ENCODE measurements around the gene RASGEF1C.

Gene RASGEF1C

DNA sequence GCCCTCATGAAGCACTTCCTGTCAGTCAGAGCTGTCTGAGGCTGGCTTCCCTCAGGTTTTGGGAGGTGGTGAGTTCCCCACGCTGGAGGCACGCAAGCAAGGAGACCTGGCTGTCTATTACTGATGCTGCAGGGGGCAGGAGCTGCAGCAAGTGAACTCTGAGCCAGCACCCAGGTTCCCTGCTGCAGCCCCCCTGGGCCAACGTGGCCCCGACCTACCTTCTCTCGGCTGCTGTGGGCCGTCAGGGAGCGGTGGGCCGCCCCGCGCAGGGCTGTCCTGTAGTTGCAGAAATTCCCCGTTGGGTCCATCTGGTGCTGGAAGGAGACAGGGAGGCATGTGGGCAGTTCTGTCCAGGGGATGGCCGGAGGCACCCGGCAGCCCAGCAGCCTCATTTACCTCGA lies 90.6 kb downstream of the RASGEF1C start:
- no peak for DNase-seq

DNA sequence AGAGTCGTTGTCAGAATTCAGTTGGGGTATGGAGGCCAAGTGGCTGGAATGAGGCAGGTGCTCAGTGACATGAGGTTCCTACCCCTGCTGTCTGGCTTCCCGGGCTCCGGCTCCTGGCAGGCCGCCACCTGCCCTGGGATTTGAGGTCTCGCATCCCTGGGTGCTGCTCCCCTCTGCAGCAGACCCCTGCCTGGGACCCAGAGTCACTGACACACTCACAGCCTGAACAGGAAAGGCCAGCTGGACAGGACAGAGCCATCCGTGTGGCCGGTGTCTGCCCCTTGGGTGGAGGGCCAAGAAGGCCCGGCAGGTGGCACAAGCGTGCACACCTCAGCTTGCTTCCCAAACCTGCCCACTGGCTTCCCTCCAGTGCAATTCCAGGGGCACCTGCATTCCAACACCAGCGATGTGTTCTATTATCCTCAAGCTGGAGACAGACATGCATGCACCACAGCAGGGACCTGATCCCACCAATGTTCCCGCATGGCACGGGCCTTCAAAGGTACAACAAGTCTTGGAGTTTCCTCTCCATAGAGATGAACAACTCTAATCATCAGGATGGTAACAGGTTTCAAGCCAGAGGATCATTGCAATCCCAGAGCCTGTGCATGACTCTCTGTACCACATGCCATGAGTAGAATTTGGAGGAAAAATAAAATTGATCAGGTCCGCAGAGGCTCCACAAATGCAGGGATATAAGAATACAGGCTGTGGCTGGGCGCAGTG lies 91.8 kb downstream of the RASGEF1C start:
- no peak for DNase-seq

DNA sequence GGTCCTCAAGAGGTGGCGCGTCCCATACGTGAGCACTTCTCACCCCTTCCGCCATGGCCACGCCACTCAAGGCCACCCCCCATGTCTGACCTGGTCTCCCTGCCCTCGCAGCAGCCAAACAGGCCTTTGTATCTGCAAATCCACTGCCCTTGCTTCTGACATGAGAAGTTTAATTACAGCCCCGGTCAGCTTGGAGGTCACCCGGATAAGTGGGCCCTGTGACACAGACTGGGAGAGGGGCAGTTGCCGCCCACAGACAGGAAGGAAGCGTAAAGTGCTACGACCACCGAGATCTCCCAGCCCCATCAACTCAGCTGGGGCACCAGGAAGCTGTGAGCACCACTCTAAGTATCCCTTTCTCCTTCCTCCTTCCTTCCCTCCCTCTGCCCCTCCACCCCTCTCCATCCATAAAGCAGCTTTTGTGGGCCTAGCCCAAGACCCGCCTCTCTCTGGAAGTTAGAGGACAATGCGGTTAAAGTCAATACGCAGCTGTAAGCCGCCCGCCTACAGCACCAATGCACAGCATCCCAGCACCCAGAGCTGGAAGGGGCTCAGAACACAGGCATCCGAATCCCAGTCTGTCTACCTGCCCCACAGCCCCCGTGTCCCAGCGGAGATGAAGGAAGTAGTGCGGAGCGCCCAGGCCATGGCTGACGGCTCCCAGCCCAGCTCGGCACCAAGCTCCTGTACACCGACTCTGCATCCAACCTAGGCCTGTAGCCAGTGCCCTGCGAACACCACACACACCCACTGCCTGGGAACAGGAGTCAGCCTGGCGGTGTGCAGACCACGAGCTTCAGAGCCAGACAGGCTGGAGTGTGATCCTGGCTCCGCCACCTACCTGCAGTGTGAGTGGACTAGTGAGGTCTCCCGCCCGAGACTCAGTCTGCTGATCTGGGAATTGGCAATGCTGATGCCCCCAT lies 92.7 kb downstream of the RASGEF1C start:
- DNase-seq, result no peak

DNA sequence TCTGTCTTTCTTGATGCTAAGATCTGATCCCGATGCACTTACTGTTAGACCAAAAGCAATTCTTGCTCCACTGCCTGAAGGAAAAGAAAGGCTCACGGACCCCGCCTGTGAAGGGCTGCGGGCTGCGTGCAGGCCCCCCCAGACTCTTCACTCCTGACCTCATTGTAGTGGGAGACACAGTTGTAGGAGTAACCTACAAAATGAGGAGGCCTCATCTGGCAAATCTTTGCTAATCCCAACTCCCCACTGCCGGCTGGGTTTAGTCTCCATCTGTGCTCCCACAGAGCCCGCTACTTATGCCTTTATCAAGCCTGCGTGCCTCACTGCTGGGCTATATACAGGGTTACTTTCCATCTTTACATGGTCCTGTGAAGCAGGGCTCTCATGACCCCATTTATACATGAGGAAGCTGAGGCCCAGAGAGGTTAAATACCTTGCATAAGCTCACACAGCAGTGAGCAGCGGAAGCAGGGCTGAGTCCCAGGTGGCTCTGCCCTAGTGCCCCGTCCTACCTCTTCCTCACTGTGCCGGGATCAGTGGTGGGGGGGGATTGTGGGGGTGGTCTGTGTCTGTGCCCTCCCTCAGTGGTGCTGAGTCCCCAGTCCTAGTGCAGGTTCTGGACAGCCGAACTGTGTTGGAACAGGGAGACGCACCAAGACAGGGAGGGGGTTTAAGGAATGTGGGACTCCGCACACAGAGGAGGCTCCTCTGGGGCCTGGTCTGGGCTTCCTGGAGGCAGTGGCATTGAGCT lies 93.5 kb downstream of the RASGEF1C start:
- DNase-seq, result no peak

DNA sequence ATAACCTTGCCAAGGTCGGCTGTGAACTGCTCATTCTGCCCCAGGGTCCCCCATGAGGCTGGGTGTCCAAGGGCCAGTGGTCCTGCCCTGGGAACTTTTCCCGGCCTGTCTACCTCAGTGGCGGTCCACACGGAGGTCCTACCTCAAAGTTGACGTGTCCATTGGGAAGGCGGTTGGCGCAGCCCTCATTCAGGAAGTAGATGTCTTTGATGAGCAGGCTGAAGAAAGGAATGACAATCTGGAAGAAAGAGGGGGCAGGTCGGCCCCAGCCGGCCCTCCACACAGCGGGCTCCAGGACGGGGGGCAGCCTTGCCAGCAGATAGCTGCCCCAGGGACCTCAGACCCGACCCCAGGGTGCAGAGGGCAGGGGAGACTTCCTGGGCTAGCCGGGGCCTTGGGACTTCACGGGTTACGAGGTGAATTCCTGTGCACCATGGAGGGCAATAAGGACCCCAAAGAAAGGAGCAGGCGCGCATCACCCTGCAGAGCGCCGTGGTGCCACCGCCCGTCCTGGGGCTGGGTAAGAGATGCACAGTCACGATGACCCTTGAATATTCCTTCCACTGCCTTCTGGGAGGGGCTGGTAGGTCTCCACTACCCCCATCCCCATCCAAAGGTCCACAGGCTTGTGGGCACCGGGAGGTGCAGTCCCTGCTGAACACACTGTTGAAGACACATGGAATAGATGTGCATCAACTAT lies 94.6 kb downstream of the RASGEF1C start:
- DNase-seq, result no peak

DNA sequence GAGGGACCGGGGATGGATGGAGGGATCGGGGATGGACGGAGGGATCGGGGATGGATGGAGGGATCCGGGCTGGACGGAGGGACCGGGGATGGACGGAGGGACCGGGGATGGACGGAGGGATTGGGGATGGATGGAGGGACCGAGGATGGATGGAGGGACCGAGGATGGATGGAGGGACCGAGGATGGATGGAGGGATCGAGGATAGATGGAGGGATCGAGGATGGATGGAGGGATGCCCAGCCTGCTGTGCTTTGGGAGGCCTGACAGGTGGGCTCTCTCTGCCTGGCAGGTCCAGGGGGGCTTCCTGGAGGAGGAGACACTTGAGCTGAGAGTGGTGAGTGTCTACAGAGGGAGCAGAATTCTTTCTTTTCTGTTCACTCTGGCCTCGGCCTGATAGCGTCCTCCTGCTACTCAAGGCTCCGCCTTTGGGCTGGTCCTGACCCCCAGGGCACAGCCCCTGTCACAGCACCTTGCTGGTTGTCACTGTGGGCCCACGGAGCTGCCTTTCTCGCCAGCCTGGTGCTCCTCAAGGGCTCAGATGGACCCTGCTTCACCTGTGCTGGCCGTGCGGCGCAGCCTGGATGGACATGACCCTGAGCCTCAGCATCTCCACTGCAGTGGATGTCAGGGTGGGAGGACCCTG lies 95.2 kb downstream of the RASGEF1C start:
- no peak for DNase-seq

DNA sequence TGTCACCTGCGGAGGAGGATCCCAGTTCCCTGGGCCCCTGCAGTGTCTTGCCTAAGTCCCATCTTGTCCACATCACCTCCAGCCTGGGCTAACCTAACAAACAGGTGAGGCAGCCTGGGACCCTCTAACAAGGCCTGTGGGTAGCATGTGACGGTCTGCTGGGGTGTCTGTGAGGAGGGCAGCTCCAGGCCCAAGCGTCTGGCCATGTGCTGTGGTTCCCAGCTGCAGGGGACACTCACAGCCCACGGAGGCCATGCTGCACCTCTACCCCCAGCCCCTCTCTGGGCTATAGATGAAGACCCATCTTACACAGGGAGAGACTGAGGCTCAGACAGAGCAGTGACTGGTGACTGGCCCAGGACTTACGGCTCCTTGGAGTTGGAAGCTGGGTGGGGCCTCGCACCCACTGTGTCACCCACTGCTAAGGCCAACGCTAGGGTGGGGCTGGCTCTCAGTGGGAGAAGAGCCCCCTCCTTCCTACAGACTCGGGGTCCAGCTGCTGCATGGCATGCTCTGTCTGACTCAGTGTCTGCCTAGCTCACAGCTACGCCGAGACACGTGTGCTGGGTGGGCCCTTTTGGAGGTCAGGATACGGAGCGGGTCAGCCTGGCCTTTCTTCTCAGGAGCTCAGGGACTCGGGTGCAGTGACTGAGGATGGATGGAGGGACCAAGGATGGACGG lies 96.7 kb downstream of the RASGEF1C start:
- no peak for DNase-seq

DNA sequence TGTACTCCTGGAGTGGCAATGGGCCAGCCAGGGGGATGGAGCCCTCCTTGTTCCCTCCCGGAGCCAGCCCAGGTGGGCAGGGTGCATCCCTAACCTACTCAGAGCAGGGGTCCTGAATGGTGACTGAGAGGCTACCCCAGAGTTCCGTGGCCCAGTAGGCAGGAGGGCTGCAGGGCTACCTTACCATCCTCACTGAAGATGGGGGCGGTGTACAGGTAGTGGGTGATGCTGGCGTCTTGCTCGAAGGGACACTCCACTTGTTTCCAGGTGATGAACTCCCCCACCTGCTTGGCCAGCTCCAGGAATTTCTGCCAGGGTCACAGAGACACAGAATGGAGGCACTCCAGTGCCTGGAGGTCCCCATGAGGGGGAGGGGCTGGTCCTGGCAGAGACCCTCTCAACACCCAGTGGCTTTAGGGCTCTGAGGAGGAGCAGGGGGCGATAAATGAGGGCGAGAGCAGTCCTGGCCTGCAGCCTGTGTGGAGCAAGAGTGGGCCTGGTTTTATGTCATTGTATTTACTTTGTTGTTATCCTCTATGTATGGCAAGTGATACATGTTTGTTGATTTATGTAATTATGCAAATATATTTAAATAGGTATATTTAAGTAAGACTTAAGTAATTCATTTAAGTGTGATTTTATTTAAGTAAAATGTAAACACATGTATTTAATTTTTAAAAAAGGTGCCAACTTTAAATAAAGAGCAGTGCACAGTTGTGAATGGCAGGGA lies 97.6 kb downstream of the RASGEF1C start:
- DNase-seq, result no peak

DNA sequence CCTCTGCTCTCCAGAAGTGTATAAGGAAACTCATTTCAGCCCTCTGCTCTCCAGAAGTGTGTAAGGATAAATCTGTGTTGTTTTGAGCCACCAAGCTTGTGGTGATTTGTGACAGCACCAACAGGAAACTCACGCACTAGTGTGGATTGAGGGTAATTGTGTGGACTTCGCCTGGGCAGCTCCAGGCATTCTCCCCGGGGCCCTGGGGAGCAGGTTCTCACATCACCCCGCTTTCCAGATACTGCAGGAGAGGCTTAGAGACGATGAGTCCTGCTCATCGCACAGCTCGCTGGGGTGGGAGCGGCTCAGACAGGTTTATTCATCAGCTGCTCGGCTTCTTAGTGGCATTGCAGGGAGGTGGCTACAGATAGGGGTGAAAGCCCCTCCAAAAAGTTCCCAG lies 99.1 kb downstream of the RASGEF1C start:
- no peak for DNase-seq

DNA sequence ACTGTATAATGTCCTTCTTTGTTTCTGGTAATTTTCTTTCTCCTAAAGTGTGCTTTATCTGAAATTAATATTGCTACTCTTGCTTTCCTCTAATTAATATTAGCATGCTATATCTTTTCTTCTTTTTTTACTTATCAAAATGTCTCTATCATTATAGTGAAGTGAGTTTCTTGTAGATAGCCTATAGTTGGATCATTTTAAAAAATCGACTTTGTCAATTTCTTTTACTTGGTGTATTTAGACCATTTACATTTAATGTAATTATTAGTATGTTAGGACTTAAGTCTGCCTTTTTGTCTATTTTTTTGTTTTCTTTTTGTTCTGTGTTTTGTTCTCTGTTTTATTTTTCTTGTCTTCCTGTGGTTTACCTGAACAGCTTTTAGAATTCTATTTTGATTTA lies 102.0 kb downstream of the RASGEF1C start:
- DNase-seq, result no peak

DNA sequence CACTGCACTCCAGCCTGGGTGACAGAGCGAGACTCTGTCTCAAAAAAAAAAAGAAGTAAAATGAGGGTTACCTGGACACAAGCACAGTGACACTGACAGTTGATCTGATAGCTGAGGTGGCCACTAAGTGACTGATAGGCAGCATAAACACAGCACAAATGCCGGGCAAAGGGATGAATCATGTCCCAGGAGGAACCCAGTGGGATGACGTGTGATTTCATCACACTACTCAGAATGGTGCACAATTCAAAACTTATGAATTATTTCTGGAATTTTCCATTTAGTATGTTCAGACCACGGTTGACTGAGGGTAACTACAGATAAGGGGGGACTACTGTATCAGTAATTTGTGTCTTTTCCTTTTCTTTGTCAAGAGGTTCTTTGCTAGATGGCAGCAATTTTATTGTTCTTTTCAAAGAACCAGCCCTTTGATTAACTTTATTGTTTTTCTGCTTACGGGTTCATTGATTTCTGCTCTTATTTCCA lies 103.1 kb downstream of the RASGEF1C start:
- no peak for DNase-seq

DNA sequence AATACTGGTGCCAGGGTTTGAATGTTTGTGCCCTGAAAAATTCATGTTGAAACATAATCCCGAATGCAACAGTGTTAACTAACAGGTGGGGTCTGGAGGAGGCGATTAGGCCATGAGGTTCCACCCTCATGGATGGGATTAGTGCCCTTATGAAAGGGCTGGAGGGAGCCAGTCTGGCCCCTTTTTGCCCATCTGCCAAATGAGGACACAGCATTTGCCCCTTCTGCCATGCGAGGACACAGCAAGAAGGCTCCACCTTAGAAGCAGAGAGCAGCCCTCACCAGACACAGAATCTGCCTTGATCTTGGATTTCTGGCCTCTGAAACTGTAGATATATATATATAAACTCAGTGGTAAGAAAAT lies 104.9 kb downstream of the RASGEF1C start:
- no peak for DNase-seq

DNA sequence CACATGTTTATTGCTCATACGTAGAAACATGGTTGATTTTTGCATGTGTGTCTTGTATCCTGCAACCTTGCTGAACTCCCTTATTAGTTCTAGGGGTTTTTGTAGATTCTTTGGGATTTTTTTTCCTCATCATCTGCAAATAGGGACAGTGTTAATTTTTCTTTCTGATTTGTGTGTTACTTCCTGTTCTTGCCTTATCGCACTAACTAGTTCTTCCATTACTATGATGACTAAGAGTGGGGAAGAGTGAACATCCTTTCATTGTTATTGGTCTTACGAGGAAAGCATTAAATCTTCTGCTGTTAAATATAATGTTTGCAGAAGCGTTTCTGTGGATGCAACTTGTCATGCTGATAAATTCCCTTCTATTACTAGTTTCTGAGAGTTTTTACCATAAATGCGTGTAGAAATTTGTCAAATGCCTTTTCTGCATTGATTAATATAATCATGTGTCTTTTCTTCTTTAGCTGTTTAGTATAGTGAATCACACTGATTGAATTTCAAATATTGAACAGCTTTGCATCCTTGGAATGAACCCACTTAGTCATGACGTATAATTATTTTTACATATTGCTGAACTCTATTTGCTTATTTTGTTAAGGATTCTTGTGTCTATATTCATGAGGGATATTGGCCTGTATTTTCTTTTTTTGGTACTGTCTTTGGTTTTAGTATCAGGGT lies 105.4 kb downstream of the RASGEF1C start:
- DNase-seq, result no peak

DNA sequence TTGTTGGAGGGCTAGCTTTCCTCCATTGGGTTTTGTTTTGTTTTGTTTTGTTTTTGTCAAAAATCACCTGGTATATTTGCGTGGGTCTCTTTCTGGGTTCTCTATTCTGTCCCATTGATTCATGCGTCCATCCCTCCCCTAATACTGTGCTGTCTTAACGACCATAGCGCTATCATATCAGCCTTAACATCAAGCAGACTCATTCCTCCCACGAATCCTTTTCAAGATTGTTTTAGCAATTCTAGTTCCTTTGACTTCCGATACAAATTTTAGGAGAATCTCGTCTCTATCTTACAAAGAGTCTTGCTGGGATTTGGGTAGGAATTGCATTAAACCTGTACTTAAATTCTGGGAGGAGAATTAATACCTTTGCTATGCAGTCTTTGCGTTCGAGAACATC lies 106.4 kb downstream of the RASGEF1C start:
- no peak for DNase-seq

DNA sequence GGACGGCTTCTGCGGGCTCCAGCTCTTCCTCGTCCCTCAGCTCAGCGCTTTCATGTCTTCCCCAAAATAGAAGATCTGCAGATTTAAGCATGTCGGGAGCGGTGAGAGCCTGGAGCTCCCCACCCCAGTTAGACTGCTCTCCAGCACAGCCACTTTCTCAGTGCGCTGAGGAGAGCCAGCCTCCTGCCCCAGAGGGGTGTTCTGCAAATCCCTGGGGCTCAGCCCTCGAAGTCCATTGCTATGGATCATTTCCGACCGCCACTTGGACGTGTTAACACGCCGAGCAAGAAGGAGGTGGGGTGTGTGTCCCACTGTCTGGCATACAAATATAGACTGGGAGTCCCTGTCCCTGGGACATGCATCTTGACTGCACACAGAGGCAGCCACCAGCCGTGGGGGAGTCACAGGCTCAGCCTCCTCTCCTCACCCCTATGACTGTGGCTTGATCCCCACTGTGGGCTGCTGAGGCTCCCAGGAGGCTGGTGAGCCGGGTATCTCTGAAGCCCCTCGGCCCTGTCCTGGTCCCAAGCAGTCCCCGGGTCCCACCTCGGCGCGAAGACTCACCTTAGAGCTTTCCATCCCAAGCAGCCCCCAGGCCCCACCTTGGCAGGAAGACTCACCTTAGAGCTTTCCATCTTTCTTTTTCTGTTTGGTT lies 107.4 kb downstream of the RASGEF1C start:
- no peak for DNase-seq

DNA sequence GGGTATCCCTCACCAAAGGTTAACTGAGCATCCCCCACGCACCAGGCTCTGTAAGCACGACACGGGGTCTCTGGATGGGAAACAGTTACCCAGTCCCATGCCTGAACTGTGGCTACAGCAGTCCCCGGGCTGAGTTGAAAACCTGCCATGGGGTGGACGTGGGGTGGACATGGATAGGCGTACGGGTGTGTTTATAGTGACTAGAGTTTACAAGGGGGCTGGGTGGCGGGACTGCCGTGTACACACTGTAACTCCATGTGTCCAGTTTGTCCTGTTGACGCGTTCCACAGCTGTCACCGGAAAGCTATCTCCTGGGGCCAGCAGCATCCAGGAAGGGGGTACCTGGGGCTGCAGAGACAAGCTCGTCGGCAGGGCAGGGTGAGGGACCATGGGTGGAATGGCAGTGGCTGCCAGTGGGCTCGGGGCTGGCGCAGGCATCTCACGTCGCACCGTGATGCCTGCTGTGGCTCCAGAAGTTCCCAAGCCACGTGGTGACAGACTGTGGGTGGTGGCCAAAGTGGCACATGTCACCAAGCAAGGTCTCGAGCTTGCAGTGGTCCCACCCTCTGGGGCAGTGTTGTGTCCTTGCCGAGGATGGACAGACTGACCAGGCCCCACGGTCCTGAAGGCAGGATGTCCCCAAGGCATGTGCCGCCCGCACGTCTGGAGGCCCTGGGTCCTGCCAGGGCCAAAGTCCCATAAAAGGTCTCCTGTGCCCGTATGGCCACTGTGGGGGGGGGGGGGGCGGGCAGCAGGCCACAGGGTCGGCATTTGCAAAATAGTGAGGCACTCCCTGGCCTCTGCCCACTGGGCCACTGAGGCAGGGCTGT lies 108.2 kb downstream of the RASGEF1C start:
- DNase-seq, result no peak

DNA sequence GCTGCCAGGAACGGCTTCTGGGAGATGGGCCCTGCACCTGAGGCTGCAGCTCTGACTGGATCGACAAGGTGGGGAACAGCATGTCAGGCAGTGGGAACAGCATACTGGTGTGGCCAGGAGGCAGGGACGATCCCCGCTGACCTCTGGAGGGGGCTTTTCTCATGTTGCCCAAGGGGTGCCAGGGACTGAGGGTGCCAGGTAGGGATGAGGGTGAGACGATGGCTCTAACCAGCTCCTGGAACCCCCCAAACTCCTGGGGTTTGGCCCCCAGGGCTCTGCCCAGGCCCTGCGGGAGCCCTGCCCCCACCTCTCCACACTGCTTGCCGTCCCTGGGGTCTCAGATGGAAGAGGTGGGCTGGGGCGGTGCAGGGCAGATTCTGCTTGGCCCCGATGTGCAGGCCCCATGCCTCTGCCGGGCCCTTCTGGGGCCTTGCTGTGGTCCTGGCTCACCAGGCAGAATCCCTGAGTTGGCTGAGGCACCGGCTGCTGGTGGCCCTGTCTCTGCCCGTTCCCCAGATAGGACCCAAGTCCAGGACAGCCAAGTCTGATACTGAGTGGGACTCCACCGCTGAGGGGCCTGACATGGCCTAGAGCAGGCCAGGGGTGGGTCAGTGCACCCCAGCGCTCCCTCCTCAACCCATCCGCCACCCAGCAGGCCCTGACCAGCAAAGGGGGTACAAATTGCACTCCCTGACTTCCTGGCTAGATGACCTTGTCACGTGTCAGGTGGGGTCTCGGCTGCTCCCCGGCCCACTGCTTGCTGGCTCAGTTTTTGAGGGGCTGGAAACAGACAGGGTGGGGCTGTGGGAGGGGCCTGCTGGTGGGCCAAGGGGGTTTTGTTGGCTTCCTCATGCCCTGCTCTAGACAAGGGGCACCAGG lies 109.0 kb downstream of the RASGEF1C start:
- no peak for DNase-seq

Measured in stimulated activated CD4-positive, alpha-beta T cell treated with anti-CD3 and anti-CD28 coated beads, Interleukin-12 subunit alpha, Interleukin-12 subunit beta, amount 100 ng/mL, for 4 hours (primary cell).